ENCODE measurements around the gene TRIM14. TPM values are rescaled to one million over a fixed set of nuclear protein-coding genes. Genes with fewer than 3 reads are reported as not detected.
A peak's percentile ranks its signal among the peaks of the same experiment; 100 is the strongest.
"Not testable (repeated sequence)": the region's sequence is repeated elsewhere in the genome, so short reads cannot be mapped to it uniquely, and the experiment has no call there.

TRIM14 gene
- total RNA-seq, 1 donor from 2014 or later = 41.5 TPM

DNA sequence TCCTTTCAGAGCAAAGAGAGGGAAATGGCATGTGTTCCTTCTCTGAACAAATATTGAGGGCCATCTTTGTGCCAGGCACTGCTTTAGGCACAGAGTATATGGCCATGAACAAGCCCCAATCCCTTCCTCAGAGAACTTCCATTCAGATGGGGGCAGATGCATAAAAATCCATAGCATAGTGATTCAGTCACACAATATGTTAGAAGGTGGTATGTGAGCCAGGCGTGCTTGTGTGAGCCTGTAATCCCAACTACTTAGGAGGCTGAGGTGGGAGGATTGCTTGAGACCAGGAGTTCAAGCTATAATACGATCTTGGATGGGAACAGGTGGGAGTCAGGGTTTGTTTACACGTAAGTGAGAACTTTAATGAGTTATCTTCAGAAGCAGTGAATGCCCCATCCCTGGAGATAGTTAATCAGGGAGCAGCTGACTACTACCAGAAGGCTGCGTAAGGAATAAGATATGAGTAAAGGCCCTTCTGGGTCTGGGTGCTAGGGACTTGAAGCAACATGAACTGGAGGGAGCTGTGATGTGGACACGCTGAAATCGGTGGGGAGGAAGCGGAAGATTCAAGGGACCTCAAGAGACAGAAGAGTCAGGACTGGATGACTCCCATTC, 35.3 kb downstream of the TRIM14 start:
- Mint-ChIP-seq H3K4me3 (ENCODE audit: low read depth) (no peak overlapping the region), H3K27me3 (ENCODE audit: low read depth) (no peaks in the 10 kb centered on the region), H3K27ac (peak overlapping the region; percentile 4), H3K36me3 (ENCODE audit: low read depth) (peaks cover 88% of the 10 kb centered on the region), H3K4me1 (ENCODE audit: low read depth) (peaks cover 24% of the 10 kb centered on the region), H3K9me3 (no peaks in the 10 kb centered on the region)
- DNase-seq (ENCODE audit: low spot score) = no peak
- intact Hi-C loops (cut with micrococcal nuclease) = no loop called here

DNA sequence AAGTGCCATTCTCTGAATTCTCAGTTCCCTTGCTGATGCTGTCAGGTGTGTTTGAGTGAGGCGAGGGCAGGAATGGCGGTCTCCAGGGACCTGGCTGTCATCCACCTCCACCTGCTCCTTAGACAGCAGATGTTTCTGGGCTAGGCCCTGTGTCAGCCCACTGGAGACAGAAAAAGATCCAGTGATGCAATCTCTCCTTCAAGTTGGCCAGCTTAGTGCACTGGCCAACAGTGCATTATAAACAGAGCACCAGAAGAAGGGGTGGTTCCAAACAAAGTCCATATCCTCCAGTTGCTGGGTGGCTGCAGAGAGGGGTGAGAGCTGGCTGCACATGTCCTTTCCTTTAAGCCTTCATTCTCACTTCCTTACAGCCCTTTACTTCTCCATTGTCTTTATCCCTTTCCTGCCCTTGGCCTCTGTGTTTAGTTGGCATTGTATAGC, 35.9 kb downstream of the TRIM14 start:
- Mint-ChIP-seq H3K4me1 (ENCODE audit: low read depth) (peaks cover 23% of the 10 kb centered on the region), H3K9me3 (no peaks in the 10 kb centered on the region), H3K4me3 (ENCODE audit: low read depth) (no peak overlapping the region), H3K36me3 (ENCODE audit: low read depth) (peaks cover 88% of the 10 kb centered on the region), H3K27me3 (ENCODE audit: low read depth) (no peaks in the 10 kb centered on the region), H3K27ac (peak overlapping the region; percentile 44)
- intact Hi-C loops (cut with micrococcal nuclease) = no loop called here
- DNase-seq (ENCODE audit: low spot score) = no peak

DNA sequence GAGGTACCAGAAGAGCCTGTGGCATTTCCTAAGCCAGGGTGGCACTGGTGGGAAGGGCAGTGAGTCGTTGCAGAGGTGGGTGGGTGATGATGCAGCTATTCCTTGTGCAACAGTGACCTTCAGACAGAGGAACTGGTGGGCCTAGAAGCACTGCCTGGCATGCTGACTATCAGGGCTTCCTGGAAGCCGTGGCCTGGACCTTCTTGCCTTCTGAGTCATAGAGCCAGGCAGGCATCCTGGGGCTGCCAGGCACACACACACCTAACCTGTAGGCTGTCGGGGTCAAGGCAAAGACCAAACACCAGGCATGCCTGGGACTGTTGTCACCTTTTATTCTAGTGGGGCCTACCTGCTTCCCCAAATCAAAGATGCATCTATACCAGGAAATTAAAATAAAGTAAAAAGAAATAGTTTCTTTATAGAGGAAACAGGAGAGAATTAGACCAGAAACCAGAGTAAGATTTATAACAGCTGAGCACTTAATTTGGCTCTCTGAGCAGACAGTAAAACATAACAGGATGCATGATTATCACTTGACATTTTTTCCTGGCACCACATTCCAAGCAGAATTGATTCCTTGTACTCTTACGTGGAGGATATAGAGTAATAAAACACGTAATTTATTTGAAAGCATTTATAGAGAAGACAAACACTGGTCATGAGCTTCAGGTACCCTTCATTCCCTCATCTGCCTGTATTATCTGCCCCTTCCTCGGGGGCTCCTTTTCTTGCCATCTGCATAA, 37.4 kb downstream of the TRIM14 start:
- intact Hi-C loops (cut with micrococcal nuclease) = no loop called here
- peak overlapping the region; percentile 77 for H3K27ac Mint-ChIP-seq
- H3K4me3 Mint-ChIP-seq (ENCODE audit: low read depth) = no peak overlapping the region
- no peaks in the 10 kb centered on the region for H3K27me3 Mint-ChIP-seq (ENCODE audit: low read depth)
- DNase-seq (ENCODE audit: low spot score) = no peak
- H3K9me3 Mint-ChIP-seq = no peaks in the 10 kb centered on the region
- H3K4me1 Mint-ChIP-seq (ENCODE audit: low read depth) = peaks cover 20% of the 10 kb centered on the region
- H3K36me3 Mint-ChIP-seq (ENCODE audit: low read depth) = peaks cover 92% of the 10 kb centered on the region

DNA sequence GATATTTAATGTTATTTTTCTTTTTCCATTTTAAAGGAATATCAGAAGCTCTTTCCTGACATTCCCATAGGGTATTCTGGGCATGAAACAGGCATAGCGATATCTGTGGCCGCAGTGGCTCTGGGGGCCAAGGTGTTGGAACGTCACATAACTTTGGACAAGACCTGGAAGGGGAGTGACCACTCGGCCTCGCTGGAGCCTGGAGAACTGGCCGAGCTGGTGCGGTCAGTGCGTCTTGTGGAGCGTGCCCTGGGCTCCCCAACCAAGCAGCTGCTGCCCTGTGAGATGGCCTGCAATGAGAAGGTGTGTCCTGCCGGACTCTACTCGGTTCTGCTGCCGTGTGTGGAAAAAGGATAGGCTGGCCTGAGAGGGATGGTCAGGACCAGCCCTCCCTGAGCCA, 38.2 kb downstream of the TRIM14 start:
- no peaks in the 10 kb centered on the region for H3K27me3 Mint-ChIP-seq (ENCODE audit: low read depth)
- no peaks in the 10 kb centered on the region for H3K9me3 Mint-ChIP-seq
- intact Hi-C loops (cut with micrococcal nuclease) = no loop called here
- peaks cover 21% of the 10 kb centered on the region for H3K4me1 Mint-ChIP-seq (ENCODE audit: low read depth)
- H3K36me3 Mint-ChIP-seq (ENCODE audit: low read depth) = peaks cover 85% of the 10 kb centered on the region
- DNase-seq (ENCODE audit: low spot score) = no peak
- peak overlapping the region; percentile 77 for H3K27ac Mint-ChIP-seq
- no peak overlapping the region for H3K4me3 Mint-ChIP-seq (ENCODE audit: low read depth)

DNA sequence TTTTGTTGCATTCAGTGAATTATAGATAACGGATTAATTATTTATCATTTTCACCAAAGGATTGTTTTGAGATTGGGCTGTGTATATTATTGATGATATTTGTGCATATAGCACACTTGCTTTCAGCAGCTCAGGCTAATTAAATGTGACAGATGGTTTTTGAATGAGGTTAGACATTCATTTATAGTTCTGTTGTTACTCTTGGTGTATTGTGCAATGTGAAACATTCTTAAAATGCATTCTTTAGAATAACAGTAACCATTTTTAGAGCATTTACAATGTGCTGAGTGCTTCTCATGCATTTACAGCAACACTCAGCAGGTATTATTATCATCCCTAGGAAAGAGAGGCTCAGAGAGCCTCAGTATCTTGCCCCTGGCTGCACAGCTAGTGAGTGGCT, 38.7 kb downstream of the TRIM14 start:
- peaks cover 26% of the 10 kb centered on the region for H3K4me1 Mint-ChIP-seq (ENCODE audit: low read depth)
- intact Hi-C loops (cut with micrococcal nuclease) = no loop called here
- DNase-seq (ENCODE audit: low spot score) = no peak

DNA sequence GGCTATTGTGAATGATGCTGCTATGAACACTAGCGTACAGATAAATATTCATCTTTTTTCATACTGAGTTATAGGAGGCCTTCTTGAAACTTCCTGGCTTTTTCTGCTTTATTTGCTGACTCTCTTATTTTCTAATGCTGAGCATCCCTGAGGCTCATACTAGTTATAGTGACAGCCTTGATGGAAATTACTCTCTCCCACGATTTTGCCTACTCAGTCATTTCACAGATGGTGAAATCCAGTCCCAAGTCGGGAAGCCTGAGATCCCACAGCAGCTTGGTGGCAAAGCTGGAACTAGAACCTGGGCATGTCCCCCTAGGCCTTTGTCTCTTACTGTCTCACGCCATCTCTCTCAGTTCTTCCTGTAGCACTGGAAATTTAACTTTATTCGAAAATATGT, 40.1 kb downstream of the TRIM14 start:
- peaks cover 36% of the 10 kb centered on the region for H3K4me1 Mint-ChIP-seq (ENCODE audit: low read depth)
- peaks cover 71% of the 10 kb centered on the region for H3K36me3 Mint-ChIP-seq (ENCODE audit: low read depth)
- H3K9me3 Mint-ChIP-seq = no peaks in the 10 kb centered on the region
- H3K4me3 Mint-ChIP-seq (ENCODE audit: low read depth) = no peak overlapping the region
- intact Hi-C loops (cut with micrococcal nuclease) = no loop called here
- H3K27ac Mint-ChIP-seq = peak overlapping the region; percentile 33
- no peak for DNase-seq (ENCODE audit: low spot score)
- no peaks in the 10 kb centered on the region for H3K27me3 Mint-ChIP-seq (ENCODE audit: low read depth)

More for the DNA sequence above, 38.7 kb downstream of the TRIM14 start:
- Mint-ChIP-seq H3K9me3 (no peaks in the 10 kb centered on the region), H3K27me3 (ENCODE audit: low read depth) (no peaks in the 10 kb centered on the region), H3K27ac (peak overlapping the region; percentile 77), H3K4me3 (ENCODE audit: low read depth) (no peak overlapping the region), H3K36me3 (ENCODE audit: low read depth) (peaks cover 85% of the 10 kb centered on the region)

DNA sequence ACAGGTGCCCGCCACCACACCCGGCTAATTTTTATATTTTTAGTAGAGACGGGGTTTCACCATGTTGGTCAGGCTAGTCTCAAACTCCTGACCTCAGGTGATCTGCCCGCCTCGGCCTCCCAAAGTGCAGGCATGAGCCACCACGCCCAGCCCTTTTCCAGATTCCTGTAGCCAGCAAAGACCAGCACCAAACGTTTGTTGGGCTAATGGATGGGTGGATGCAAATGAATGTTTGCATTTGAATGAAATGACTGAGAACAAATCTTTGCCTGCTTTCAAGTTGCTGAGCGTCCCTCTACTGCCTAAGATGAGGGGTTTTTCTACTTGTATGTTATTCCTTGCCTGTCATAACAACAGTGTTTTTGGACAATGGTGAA, 42.5 kb downstream of the TRIM14 start:
- peaks cover 47% of the 10 kb centered on the region for H3K36me3 Mint-ChIP-seq (ENCODE audit: low read depth)
- H3K9me3 Mint-ChIP-seq; H3K27me3 Mint-ChIP-seq (ENCODE audit: low read depth); H3K4me3 Mint-ChIP-seq (ENCODE audit: low read depth); DNase-seq (ENCODE audit: low spot score); intact Hi-C loops (cut with micrococcal nuclease): not testable (repeated sequence)
- H3K27ac Mint-ChIP-seq = peak overlapping the region; percentile 84
- H3K4me1 Mint-ChIP-seq (ENCODE audit: low read depth) = peaks cover 27% of the 10 kb centered on the region

DNA sequence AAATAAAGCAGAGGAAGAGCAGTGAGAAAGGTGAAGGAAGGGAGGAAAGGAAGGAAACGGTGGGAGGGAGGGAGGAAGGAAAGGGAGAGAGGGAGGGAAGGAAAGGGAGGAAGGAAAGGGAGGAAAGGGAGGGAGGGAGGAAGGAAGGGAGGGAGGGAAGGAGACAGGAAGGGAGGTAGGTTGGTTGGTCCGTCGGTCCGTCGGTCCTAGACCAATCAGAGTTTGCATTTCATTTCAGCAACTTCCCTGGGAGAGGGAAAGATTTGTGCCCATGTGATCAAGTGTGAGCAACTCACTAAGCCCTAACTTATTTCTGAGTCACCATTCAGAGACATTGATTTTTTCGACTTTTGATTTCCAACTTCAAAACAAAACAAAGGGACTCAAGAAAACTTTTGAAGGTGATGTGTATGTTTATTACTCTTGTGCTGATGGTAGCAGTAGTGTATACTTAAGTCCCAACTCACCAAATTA, 43.7 kb downstream of the TRIM14 start:
- Mint-ChIP-seq H3K27me3 (ENCODE audit: low read depth) (no peaks in the 10 kb centered on the region), H3K27ac (peak overlapping the region; percentile 84), H3K4me1 (ENCODE audit: low read depth) (peaks cover 21% of the 10 kb centered on the region), H3K9me3 (no peaks in the 10 kb centered on the region), H3K36me3 (ENCODE audit: low read depth) (peaks cover 41% of the 10 kb centered on the region), H3K4me3 (ENCODE audit: low read depth) (peak overlapping the region; percentile 6)
- DNase-seq (ENCODE audit: low spot score) = no peak
- intact Hi-C loops (cut with micrococcal nuclease) = loop anchor here (1.0 to 2.0 kb wide), 3 partner anchors 27 to 117 kb away; partner anchors contain the start of genes CORO2A and TRIM14

DNA sequence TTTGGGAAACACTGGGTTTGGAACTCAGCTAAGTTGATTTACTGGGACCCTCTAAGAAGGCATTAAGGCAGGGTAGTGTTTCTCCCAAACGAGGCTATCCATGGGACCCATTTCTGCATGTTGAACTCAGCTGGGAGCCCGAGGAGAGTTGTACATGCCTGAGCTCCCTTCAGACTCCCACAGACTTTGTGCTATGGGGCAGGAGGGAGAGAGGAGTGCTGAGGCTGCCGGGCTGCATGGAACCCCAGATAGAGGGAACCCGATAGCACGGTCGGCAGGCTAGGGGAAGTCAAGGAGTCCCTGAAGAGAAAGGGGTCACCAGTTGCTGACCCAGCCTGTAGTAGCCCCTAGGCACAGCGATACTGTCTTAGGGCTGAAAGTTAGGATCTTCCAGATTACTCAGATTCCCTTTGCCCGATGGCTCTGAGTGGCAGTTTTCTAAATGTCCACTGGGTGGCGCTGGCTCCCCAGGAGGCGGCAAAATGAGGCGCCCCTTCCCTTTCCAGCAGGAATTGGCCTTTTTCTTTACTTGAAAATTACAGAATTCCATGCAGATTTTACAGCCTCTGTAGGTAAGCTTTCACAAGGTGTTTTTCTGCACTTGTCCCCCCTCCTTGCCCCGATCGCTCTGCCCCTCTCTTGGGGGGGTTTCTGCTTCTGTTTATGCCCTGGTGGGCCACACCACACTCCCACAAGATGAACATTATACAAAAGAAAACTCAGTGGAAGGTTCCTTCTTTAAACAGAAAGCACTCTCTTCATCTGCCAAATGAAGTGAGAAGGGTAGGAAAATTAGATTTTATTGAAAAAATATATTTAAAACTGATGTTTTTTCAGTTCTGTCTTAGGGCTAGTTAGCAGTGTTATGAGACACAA, 44.7 kb downstream of the TRIM14 start:
- Mint-ChIP-seq H3K4me3 (ENCODE audit: low read depth) (no peak overlapping the region), H3K4me1 (ENCODE audit: low read depth) (peaks cover 18% of the 10 kb centered on the region), H3K27me3 (ENCODE audit: low read depth) (no peaks in the 10 kb centered on the region), H3K27ac (peak overlapping the region; percentile 84), H3K36me3 (ENCODE audit: low read depth) (peaks cover 36% of the 10 kb centered on the region), H3K9me3 (no peaks in the 10 kb centered on the region)
- intact Hi-C loops (cut with micrococcal nuclease) = loop anchor here (1.0 to 2.0 kb wide), 3 partner anchors 28 to 189 kb away; partner anchors contain the start of gene TRIM14
- peak; percentile 49 for DNase-seq (ENCODE audit: low spot score)

DNA sequence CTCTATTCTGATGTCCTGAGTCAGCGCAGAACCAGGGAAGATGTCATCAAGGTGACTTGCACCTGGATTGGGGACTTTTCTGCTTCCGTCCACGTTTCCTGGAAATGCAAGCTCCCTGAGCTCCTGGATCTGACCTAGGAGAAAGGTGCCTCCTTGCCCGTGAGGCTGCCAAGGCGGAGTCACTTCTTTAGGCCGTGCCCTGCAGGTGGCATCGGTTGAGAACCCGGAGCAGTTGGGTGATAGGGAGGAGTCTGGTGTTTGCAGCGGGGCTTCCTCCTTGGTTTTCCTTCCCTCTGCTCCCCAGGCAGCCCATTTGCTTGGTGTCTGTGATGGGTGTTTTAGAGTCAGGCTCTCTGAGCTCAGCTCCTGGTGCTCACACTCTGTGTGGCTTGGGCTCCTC, 47.3 kb downstream of the TRIM14 start:
- intact Hi-C loops (cut with micrococcal nuclease) = no loop called here
- no peak for DNase-seq (ENCODE audit: low spot score)
- Mint-ChIP-seq H3K27me3 (ENCODE audit: low read depth) (no peaks in the 10 kb centered on the region), H3K9me3 (no peaks in the 10 kb centered on the region), H3K36me3 (ENCODE audit: low read depth) (peaks cover 25% of the 10 kb centered on the region), H3K4me1 (ENCODE audit: low read depth) (peaks cover 18% of the 10 kb centered on the region), H3K27ac (no peak overlapping the region), H3K4me3 (ENCODE audit: low read depth) (no peak overlapping the region)

DNA sequence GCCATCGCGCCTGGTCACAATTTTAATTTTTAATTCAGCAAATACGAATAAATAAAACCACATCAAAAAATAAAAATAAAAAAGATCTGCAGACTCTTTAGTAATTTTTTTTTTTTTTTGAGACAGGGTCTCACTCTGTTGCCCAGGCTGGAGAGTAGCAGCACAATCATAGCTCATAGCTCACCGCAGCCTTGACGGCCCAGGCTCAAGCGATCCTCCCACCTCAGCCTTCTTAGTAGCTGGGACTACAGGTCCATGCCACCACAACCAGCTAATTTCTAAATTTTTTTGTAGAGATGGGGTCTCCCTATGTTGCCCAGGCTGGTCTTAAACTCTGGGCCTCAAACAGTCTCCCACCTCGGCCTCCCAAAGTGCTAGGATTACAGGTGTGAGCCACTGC, 48.3 kb downstream of the TRIM14 start:
- intact Hi-C loops (cut with micrococcal nuclease) = no loop called here
- H3K27me3 Mint-ChIP-seq (ENCODE audit: low read depth) = no peaks in the 10 kb centered on the region
- DNase-seq (ENCODE audit: low spot score) = no peak
- no peak overlapping the region for H3K4me3 Mint-ChIP-seq (ENCODE audit: low read depth)
- peaks cover 32% of the 10 kb centered on the region for H3K36me3 Mint-ChIP-seq (ENCODE audit: low read depth)
- peaks cover 13% of the 10 kb centered on the region for H3K4me1 Mint-ChIP-seq (ENCODE audit: low read depth)
- no peak overlapping the region for H3K27ac Mint-ChIP-seq
- H3K9me3 Mint-ChIP-seq = no peaks in the 10 kb centered on the region

DNA sequence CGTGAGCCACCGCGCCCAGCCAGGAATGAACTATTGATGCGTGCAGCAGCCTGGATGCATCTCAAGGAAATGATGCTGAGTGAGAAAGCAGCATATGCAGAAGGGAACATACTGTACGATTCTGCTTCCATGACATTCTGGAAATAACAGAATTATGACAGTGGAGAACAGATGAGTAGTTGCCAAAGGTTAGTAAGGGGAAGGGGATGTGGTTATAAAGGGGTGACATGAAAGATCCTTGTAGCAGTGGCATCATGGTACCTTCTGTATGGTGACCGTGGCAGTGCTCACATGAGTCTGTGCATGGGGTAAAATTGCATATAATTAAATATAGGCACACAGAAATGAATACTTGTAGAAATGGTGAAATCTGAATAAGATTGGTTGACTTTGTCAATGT, 49.5 kb downstream of the TRIM14 start:
- Mint-ChIP-seq H3K9me3 (no peaks in the 10 kb centered on the region), H3K27me3 (ENCODE audit: low read depth) (no peaks in the 10 kb centered on the region), H3K4me1 (ENCODE audit: low read depth) (peaks cover 2% of the 10 kb centered on the region), H3K4me3 (ENCODE audit: low read depth) (no peak overlapping the region), H3K27ac (peak overlapping the region; percentile 8), H3K36me3 (ENCODE audit: low read depth) (peaks cover 35% of the 10 kb centered on the region)
- intact Hi-C loops (cut with micrococcal nuclease) = no loop called here
- DNase-seq (ENCODE audit: low spot score) = no peak

Measured in activated T-helper 2 cell treated with anti-CD3 and anti-CD28 coated beads, Interferon-gamma antibody, Interleukin-2, Interleukin-4, amounts not matched to agents 10 μg/mL and 5 μg/mL and 100 μg/mL, durations not matched to agents 14 hours and 24 hours and 36 hours (primary cell).